NCI-H2227 treated with DMSO at 0.1 percent for 48 hours (cell line): ENCODE data around the gene TESK2.

Source experiments
- DNase-seq: peaks from one replicate; lab custom pipeline; 2025; lab: John Stamatoyannopoulos, UW

TESK2 gene

GRCh38 chr1:45304311-45305081 lies 186.5 kb downstream of the TESK2 start:
- no peak for DNase-seq

- peak; percentile 95 for DNase-seq
These were observed 187.2 kb downstream of the TESK2 start for GRCh38 chr1:45303520-45304310.

- DNase-seq = no peak
These were observed 188.3 kb downstream of the TESK2 start for GRCh38 chr1:45302505-45303150.

- no peak for DNase-seq
These were observed 190.3 kb downstream of the TESK2 start for GRCh38 chr1:45300669-45300997.

- DNase-seq = peak; percentile 74
These were observed 190.8 kb downstream of the TESK2 start for GRCh38 chr1:45299981-45300668.

GRCh38 chr1:45299296-45299695 lies 191.7 kb downstream of the TESK2 start:
- DNase-seq = no peak

GRCh38 chr1:45297666-45298356 lies 193.2 kb downstream of the TESK2 start:
- DNase-seq = peak; percentile 21
